Activated T-helper 2 cell treated with anti-CD3 and anti-CD28 coated beads, Interferon-gamma antibody, Interleukin-2, Interleukin-4, amounts not matched to agents 10 μg/mL and 5 μg/mL and 100 μg/mL, durations not matched to agents 14 hours and 24 hours and 36 hours (primary cell): ENCODE data around the gene MICAL2. TPM values are rescaled to one million over a fixed set of nuclear protein-coding genes. Genes with fewer than 3 reads are reported as not detected.

Experiments
- DNase-seq: peaks from one replicate; pipeline ENCODE4 v3.0.0; 2021; ENCODE audit warnings: low spot score
- H3K27ac Mint-ChIP-seq: one replicate; pipeline ENCODE4 v1.8.0; 2021; ENCODE audit warnings: mixed read lengths
- H3K27me3 Mint-ChIP-seq: one replicate; pipeline ENCODE4 v1.8.0; 2021; ENCODE audit warnings: low read depth, mixed read lengths
- H3K36me3 Mint-ChIP-seq: one replicate; pipeline ENCODE4 v1.8.0; 2021; ENCODE audit warnings: low read depth, mixed read lengths
- H3K4me1 Mint-ChIP-seq: one replicate; pipeline ENCODE4 v1.8.0; 2021; ENCODE audit warnings: low read depth, mixed read lengths
- H3K4me3 Mint-ChIP-seq: one replicate; pipeline ENCODE4 v1.8.0; 2021; ENCODE audit warnings: low read depth, mild to moderate bottlenecking, moderate library complexity, mixed read lengths
- H3K9me3 Mint-ChIP-seq: one replicate; pipeline ENCODE4 v1.8.0; 2021; ENCODE audit warnings: mixed read lengths
- intact Hi-C: fragments of 100-400 bp; cut with micrococcal nuclease; formaldehyde crosslinking; loops from one replicate; pipeline ENCODE4 v1.15.1; 2023
- total RNA-seq: library from RNA; stranded (reverse); gene quantifications from 2 replicates; pipeline ENCODE4 v1.2.3, GENCODE V29; 2022

Gene MICAL2
- total RNA-seq, 1 donor from 2014 or later: 736 TPM

GRCh38 chr11:12130180-12130980, 20.0 kb downstream of the MICAL2 start:
- intact Hi-C loops: no loop called here
- H3K4me3 Mint-ChIP-seq: no peak overlapping the region
- DNase-seq: no peak
- peaks cover 67% of the 10 kb centered on the region for H3K4me1 Mint-ChIP-seq
- no peaks in the 10 kb centered on the region for H3K9me3 Mint-ChIP-seq
- no peaks in the 10 kb centered on the region for H3K27me3 Mint-ChIP-seq
- peaks cover 48% of the 10 kb centered on the region for H3K36me3 Mint-ChIP-seq
- H3K27ac Mint-ChIP-seq: peak overlapping the region; percentile 64

- DNase-seq: no peak
- H3K27ac Mint-ChIP-seq: no peak overlapping the region
- peaks cover 45% of the 10 kb centered on the region for H3K36me3 Mint-ChIP-seq
- peaks cover 53% of the 10 kb centered on the region for H3K4me1 Mint-ChIP-seq
- intact Hi-C loops: no loop called here
- H3K4me3 Mint-ChIP-seq: no peak overlapping the region
- no peaks in the 10 kb centered on the region for H3K9me3 Mint-ChIP-seq
- H3K27me3 Mint-ChIP-seq: no peaks in the 10 kb centered on the region
These were observed 21.8 kb downstream of the MICAL2 start for GRCh38 chr11:12131943-12132789.

- intact Hi-C loops: no loop called here
- Mint-ChIP-seq H3K4me3 (no peak overlapping the region), H3K4me1 (peaks cover 53% of the 10 kb centered on the region), H3K36me3 (peaks cover 45% of the 10 kb centered on the region), H3K27me3 (no peaks in the 10 kb centered on the region), H3K9me3 (no peaks in the 10 kb centered on the region), H3K27ac (no peak overlapping the region)
- no peak for DNase-seq
These were observed 22.4 kb downstream of the MICAL2 start for GRCh38 chr11:12132790-12133145.

GRCh38 chr11:12133547-12134235, 23.3 kb downstream of the MICAL2 start:
- no peak for DNase-seq
- Mint-ChIP-seq H3K4me3 (peak overlapping the region; percentile 9), H3K9me3 (no peaks in the 10 kb centered on the region), H3K4me1 (peaks cover 52% of the 10 kb centered on the region), H3K27ac (peak overlapping the region; percentile 61), H3K36me3 (peaks cover 50% of the 10 kb centered on the region), H3K27me3 (no peaks in the 10 kb centered on the region)
- intact Hi-C loops: no loop called here

GRCh38 chr11:12134236-12134585, 23.8 kb downstream of the MICAL2 start:
- Mint-ChIP-seq H3K27ac (peak overlapping the region; percentile 61), H3K27me3 (no peaks in the 10 kb centered on the region), H3K4me3 (peak overlapping the region; percentile 30), H3K36me3 (peaks cover 52% of the 10 kb centered on the region), H3K4me1 (peaks cover 50% of the 10 kb centered on the region), H3K9me3 (no peaks in the 10 kb centered on the region)
- intact Hi-C loops: no loop called here
- DNase-seq: no peak

- Mint-ChIP-seq H3K27me3 (no peaks in the 10 kb centered on the region), H3K4me1 (peaks cover 46% of the 10 kb centered on the region), H3K27ac (no peak overlapping the region), H3K9me3 (no peaks in the 10 kb centered on the region), H3K36me3 (peaks cover 55% of the 10 kb centered on the region), H3K4me3 (no peak overlapping the region)
- intact Hi-C loops: no loop called here
- DNase-seq: no peak
These were observed 24.8 kb downstream of the MICAL2 start for GRCh38 chr11:12135185-12135584.

GRCh38 chr11:12137005-12137690, 26.8 kb downstream of the MICAL2 start:
- peak overlapping the region; percentile 74 for H3K27ac Mint-ChIP-seq
- peaks cover 62% of the 10 kb centered on the region for H3K4me1 Mint-ChIP-seq
- intact Hi-C loops: no loop called here

GRCh38 chr11:12137938-12138731, 27.7 kb downstream of the MICAL2 start:
- Mint-ChIP-seq H3K4me3 (no peak overlapping the region), H3K36me3 (peaks cover 70% of the 10 kb centered on the region), H3K4me1 (peaks cover 69% of the 10 kb centered on the region), H3K27me3 (no peaks in the 10 kb centered on the region), H3K9me3 (no peaks in the 10 kb centered on the region), H3K27ac (peak overlapping the region; percentile 85)
- no peak for DNase-seq
- intact Hi-C loops: no loop called here

More at GRCh38 chr11:12137005-12137690, 26.8 kb downstream of the MICAL2 start:
- H3K36me3 Mint-ChIP-seq: peaks cover 63% of the 10 kb centered on the region
- H3K9me3 Mint-ChIP-seq: no peaks in the 10 kb centered on the region
- DNase-seq: no peak
- H3K4me3 Mint-ChIP-seq: no peak overlapping the region
- H3K27me3 Mint-ChIP-seq: no peaks in the 10 kb centered on the region

GRCh38 chr11:12139144-12139881, 28.9 kb downstream of the MICAL2 start:
- H3K36me3 Mint-ChIP-seq: peaks cover 67% of the 10 kb centered on the region
- no peaks in the 10 kb centered on the region for H3K9me3 Mint-ChIP-seq
- H3K27me3 Mint-ChIP-seq: no peaks in the 10 kb centered on the region
- H3K27ac Mint-ChIP-seq: peak overlapping the region; percentile 6
- no peak overlapping the region for H3K4me3 Mint-ChIP-seq
- no peak for DNase-seq
- intact Hi-C loops: no loop called here
- H3K4me1 Mint-ChIP-seq: peaks cover 69% of the 10 kb centered on the region

GRCh38 chr11:12140186-12140793, 29.9 kb downstream of the MICAL2 start:
- H3K9me3 Mint-ChIP-seq: no peaks in the 10 kb centered on the region
- no peaks in the 10 kb centered on the region for H3K27me3 Mint-ChIP-seq
- intact Hi-C loops: no loop called here
- H3K4me3 Mint-ChIP-seq: no peak overlapping the region
- DNase-seq: no peak
- H3K27ac Mint-ChIP-seq: peak overlapping the region; percentile 82
- peaks cover 73% of the 10 kb centered on the region for H3K4me1 Mint-ChIP-seq
- peaks cover 68% of the 10 kb centered on the region for H3K36me3 Mint-ChIP-seq

GRCh38 chr11:12141283-12141682, 30.9 kb downstream of the MICAL2 start:
- Mint-ChIP-seq H3K4me1 (peaks cover 77% of the 10 kb centered on the region), H3K27me3 (no peaks in the 10 kb centered on the region), H3K36me3 (peaks cover 73% of the 10 kb centered on the region), H3K27ac (peak overlapping the region; percentile 82), H3K4me3 (no peak overlapping the region), H3K9me3 (no peaks in the 10 kb centered on the region)
- DNase-seq: no peak
- intact Hi-C loops: no loop called here
